ENCODE measurements around the gene NDC80. TPM values are rescaled to one million over a fixed set of nuclear protein-coding genes. Genes with fewer than 3 reads are reported as not detected.

The NDC80 gene
- total and polyA plus RNA-seq, 12 donors = 0.17 to 2.7 (median 0.34) TPM; not detected in 2

- H3K36me3 ChIP-seq = peaks cover 0 to 52% (median 5%) of the 10 kb centered on the region in 9 donors
- H3K27ac ChIP-seq = no peak overlapping the region
- no peak for DNase-seq
- no peak for TF ChIP-seq CTCF (IDR thresholded peaks at IDR 0.05)
- H3K27me3 ChIP-seq = no peaks in the 10 kb centered on the region
- intact Hi-C loops (cut with DNase I) = loop anchor here in 1 of 10 donors (5.0 kb wide), 1 partner anchor 1692 kb away; no protein-coding TSS in a partner anchor
- 71 to 76% methylated on average over 4 of the region's 4 CpGs for WGBS, 2 donors
- ATAC-seq = no peak
- H3K4me3 ChIP-seq = no peak overlapping the region
- no peaks in the 10 kb centered on the region for H3K4me1 ChIP-seq
- no peaks in the 10 kb centered on the region for H3K9me3 ChIP-seq
Observed at GRCh38 chr18:2554696-2555095, 16.7 kb upstream of the NDC80 start.

- no peak for ATAC-seq
- WGBS, 2 donors = 74 to 80% methylated on average over 4 of the region's 4 CpGs
Observed at GRCh38 chr18:2555895-2556294, 15.5 kb upstream of the NDC80 start.

GRCh38 chr18:2557536-2557935 is 13.8 kb upstream of the NDC80 start:
- WGBS, 2 donors = 0 to 62% methylated on average over 1 of the region's 1 CpG
- intact Hi-C loops (cut with DNase I) = no loop called here
- H3K9me3 ChIP-seq = no peaks in the 10 kb centered on the region
- no peak for ATAC-seq
- H3K27me3 ChIP-seq = no peaks in the 10 kb centered on the region
- no peak for DNase-seq
- H3K4me1 ChIP-seq = no peaks in the 10 kb centered on the region
- H3K36me3 ChIP-seq = peaks cover 0 to 52% (median 10%) of the 10 kb centered on the region in 9 donors
- no peak for TF ChIP-seq CTCF (IDR thresholded peaks at IDR 0.05)
- H3K4me3 ChIP-seq = no peak overlapping the region
- no peak overlapping the region for H3K27ac ChIP-seq

More at GRCh38 chr18:2555895-2556294, 15.5 kb upstream of the NDC80 start:
- intact Hi-C loops (cut with DNase I) = no loop called here
- H3K36me3 ChIP-seq = peaks cover 0 to 54% (median 5%) of the 10 kb centered on the region in 9 donors
- DNase-seq = no peak
- TF ChIP-seq CTCF (IDR thresholded peaks at IDR 0.05) = no peak
- H3K27ac ChIP-seq = no peak overlapping the region
- no peaks in the 10 kb centered on the region for H3K27me3 ChIP-seq
- no peaks in the 10 kb centered on the region for H3K9me3 ChIP-seq
- H3K4me3 ChIP-seq = no peak overlapping the region
- no peaks in the 10 kb centered on the region for H3K4me1 ChIP-seq

- ATAC-seq = no peak
- intact Hi-C loops (cut with DNase I) = no loop called here
- no peak for TF ChIP-seq CTCF (IDR thresholded peaks at IDR 0.05)
- 95 to 100% methylated on average over 1 of the region's 1 CpG for WGBS, 2 donors
- DNase-seq = no peak
- peaks cover 0 to 53% (median 17%) of the 10 kb centered on the region in 9 donors for H3K36me3 ChIP-seq
- no peaks in the 10 kb centered on the region for H3K9me3 ChIP-seq
- H3K27ac ChIP-seq = no peak overlapping the region
- no peak overlapping the region for H3K4me3 ChIP-seq
- no peaks in the 10 kb centered on the region for H3K4me1 ChIP-seq
- no peaks in the 10 kb centered on the region for H3K27me3 ChIP-seq
Observed at GRCh38 chr18:2559249-2559648, 12.1 kb upstream of the NDC80 start.

All from heart right ventricle (tissue), 16 donors.